ENCODE data around the gene AP1M1.

The AP1M1 gene

GRCh38 chr19:16207490-16208025 lies 9.8 kb downstream of the AP1M1 start:
- no peak for DNase-seq (ENCODE audit: low read depth)

DNA sequence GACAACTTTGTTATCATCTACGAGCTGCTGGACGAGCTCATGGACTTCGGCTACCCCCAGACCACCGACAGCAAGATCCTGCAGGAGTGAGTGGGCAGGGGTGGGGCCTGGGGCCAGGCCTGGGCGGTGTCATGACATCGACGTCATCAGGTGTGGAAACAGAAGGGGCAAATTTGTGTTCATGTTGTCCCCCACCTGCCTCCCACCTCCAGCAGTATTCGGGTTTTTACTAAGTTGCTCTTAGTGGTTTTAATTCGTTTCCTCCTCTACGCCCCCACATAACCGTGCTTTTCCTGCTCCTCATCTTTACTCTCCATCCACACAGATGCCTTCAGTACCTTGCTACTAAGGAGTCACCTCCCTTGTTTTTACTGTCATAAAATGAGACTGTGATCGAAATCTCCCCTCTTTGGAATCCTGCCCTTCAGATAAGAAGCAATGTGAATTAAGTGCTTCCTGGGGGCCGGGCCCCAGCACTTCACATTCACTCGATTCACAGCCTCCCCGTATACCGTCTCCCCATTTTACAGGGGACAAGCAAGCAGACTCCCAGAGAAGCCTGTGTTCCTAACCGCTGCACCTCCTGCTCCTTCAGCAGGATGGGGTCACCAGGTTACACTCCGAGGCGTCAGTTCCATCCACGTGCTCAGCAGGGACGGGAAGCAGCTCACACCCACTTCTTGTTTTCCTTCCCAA lies 10.5 kb downstream of the AP1M1 start:
- DNase-seq (ENCODE audit: low read depth), result no peak

GRCh38 chr19:16208847-16209665 lies 11.3 kb downstream of the AP1M1 start:
- no peak for DNase-seq (ENCODE audit: low read depth)

DNA sequence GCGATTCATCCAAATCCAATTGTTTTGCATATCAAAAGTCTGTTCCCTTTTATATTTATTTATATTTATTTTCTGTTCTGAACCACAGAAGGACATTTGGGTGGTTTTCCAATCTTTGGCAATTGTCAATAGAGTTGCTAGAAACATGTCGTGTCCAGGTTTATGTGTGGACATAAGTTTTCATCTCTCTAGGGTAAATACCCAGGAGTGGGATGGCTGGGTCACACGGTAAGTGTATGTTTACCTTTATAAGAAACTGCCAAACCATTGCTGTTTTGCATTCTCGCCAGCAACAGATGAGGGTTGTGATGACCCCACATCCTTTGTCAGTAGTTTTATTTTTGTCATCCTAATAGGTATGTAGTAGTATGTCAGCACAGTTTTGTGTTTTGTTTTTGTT lies 12.5 kb downstream of the AP1M1 start:
- no peak for DNase-seq (ENCODE audit: low read depth)

DNA sequence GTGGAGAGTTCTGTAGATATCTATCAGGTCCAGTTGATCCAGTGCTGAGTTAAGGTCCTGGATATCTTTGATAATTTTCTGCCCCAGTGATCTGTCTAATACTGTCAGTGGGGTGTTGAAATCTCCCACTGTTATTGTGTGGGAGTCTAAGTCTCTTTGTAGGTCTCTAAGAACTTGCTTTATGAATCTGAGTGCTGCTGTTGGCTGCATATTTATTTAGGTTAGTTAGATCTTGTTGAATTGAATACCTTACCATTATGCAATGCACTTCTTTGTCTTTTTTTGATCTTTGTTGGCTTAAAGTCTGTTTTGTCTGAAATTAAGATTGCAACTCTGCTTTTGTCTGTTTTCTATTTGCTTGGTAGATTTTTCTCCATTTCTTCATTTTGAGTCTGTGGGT lies 15.4 kb downstream of the AP1M1 start:
- no peak for DNase-seq (ENCODE audit: low read depth)

- DNase-seq (ENCODE audit: low read depth), result no peak
Measured at GRCh38 chr19:16216744-16217670, 19.3 kb downstream of the AP1M1 start.

GRCh38 chr19:16217716-16218451 lies 20.2 kb downstream of the AP1M1 start:
- no peak for DNase-seq (ENCODE audit: low read depth)

- no peak for DNase-seq (ENCODE audit: low read depth)
Measured at GRCh38 chr19:16218851-16219250, 21.1 kb downstream of the AP1M1 start.

DNA sequence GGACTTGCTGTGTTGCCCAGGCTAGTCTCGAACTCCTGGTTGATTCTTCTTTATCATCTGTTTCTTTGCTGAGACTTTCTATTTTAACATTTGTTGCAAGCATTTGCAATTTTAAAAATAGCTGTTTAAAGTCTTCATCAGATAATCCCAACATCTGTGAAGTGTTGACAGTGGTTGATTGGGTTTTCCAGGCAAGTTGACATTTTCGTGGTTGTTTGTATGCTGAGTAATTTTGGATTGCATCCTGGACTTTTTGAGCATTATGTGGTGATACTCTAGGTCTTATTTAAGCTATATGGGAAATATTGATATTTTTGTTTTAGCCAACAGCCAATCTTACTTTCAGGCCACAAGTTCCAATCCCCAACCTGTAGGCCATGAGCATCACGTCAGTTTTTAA lies 25.1 kb downstream of the AP1M1 start:
- no peak for DNase-seq (ENCODE audit: low read depth)

DNA sequence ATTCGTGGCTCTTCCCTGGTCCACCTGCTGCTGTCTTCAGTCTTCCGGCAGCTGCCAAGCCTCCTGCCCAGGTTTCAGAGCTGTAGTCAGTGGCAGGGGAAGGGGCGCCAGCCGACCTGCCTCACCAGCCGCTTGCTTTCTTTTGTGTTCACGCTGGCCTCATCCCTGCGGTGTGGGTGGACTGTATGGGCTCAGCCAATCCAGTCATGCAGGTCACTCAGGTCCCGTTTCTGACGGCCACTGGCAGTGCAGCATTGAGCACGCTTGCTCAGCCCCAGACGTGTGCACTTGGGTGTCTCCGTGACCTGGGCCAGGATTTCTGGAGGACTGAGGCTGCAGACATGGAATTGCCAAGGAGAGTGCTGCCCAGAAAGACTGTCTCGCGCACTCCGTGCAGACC lies 26.0 kb downstream of the AP1M1 start:
- no peak for DNase-seq (ENCODE audit: low read depth)

GRCh38 chr19:16224293-16225045 lies 26.8 kb downstream of the AP1M1 start:
- DNase-seq (ENCODE audit: low read depth), result no peak

GRCh38 chr19:16225279-16226183 lies 27.8 kb downstream of the AP1M1 start:
- DNase-seq (ENCODE audit: low read depth), result no peak

DNA sequence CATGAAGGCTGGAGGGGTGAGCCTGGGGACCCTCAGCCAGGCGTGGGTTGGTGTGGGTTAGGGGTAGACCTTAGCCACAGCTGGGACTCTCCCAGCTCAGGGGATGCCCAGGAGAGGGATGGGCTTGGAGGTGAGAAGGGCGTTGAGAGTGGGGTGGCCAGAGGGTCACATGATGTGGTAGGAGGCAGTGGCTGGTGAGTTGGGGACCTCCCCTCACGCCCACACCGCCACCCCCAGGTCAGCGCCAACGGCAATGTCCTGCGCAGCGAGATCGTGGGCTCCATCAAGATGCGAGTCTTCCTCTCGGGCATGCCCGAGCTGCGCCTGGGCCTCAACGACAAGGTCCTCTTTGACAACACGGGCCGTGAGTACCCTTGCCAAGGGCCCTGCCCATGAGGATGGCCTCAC lies 28.5 kb downstream of the AP1M1 start:
- DNase-seq (ENCODE audit: low read depth), result no peak

- DNase-seq (ENCODE audit: low read depth), result no peak
Measured at GRCh38 chr19:16226878-16227836, 29.4 kb downstream of the AP1M1 start.

DNA sequence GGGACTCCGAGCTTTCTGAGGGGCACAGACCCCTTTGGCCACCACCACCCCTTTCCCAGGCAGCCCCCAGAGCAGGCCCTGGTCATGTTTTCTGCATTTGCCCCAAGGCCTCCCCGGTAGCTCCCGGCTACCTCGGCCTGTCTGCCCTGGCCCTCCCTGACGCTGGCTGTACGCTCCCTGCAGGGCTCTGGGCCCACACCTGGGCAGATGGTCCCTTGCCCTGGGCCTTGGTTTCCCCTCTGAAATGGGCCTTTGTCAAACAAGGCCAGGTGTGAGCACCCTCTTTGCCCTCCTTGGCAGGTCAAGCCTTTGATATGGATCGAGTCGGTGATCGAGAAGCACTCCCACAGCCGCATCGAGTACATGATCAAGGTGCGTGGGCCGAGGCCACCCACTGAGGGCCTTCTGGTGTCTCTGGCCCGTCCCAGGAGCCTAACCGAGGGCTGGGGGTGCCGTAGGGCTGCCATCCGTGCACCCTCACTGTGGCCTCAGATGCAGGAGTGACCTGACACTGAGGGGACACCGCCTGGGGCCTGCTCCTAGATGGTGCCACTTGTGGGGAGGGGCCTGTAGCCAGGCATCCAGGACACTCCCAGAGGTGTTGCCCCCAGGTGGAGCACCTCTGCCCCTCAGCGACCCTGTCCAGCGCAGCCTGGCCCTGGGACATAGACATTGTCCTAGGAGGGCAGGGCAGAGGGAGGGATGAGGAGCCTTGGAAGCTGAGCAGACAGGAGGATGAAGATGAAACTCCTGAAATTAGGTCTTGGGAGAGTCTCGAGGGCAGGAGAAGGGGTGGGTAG lies 30.3 kb downstream of the AP1M1 start:
- DNase-seq (ENCODE audit: low read depth), result no peak

DNA sequence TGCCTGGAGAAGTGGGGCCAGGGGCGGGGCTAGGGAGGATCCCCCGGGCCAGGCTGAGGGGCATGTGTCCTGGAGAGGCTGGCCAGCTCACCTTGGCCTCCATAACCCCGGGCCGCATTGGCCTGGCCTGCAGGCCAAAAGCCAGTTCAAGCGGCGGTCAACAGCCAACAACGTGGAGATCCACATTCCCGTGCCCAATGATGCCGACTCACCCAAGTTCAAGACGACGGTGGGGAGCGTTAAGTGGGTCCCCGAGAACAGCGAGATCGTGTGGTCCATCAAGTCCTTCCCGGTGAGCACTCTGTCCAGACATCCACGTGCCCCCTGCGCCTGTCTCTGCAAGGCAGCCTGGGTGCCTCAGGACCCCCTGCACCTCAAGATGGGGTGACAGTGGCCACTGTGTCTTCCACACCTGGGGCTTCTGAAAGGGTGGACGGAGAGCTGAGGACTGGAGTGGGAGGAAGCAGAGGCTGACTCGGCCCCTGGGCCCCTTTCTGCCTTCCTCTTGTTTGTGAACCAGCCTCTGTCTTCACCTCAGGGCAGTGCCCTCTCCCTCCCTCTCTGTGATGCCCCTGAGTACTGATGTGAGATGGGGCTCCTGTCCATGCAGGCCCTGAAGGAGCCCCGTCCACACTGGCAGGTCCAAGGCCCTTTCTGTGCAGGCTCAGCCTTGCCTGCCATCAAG lies 31.1 kb downstream of the AP1M1 start:
- DNase-seq (ENCODE audit: low read depth), result no peak

GRCh38 chr19:16229322-16229641 lies 31.6 kb downstream of the AP1M1 start:
- no peak for DNase-seq (ENCODE audit: low read depth)
